Kidney (tissue), 14 donors: ENCODE measurements around the gene RAB2B. TPM values are rescaled to one million over a fixed set of nuclear protein-coding genes. Genes with fewer than 3 reads are reported as not detected.

Source experiments
- DNase-seq, 5 donors: peaks; one replicate each; pipeline ENCODE4 v3.0.0-alpha.2; 2013 to 2020
- FAIRE-seq: peaks from 2 replicates; lab custom pipeline; 2012; peaks lifted over from hg19 to GRCh38; lab: Jason Lieb, UNC
- H3K27ac ChIP-seq, 2 donors: one replicate each; pipeline ENCODE4 v1.7.0; 2013; ENCODE audit warnings: low read depth in 2 of 2, low read length in 2 of 2, inconsistent platforms in 1 of 2
- H3K27me3 ChIP-seq: one replicate; pipeline ENCODE4 v1.7.1; 2013; ENCODE audit warnings: low read length, inconsistent platforms; ENCODE audit not compliant: control insufficient read depth, insufficient read depth
- H3K36me3 ChIP-seq, 3 donors: one replicate each; pipeline versions ENCODE4 v1.7.0 to v1.7.1; 2013; ENCODE audit warnings: low read length in 3 of 3, control low read depth in 1 of 3, inconsistent platforms in 1 of 3; ENCODE audit not compliant: insufficient read depth in 3 of 3, control insufficient read depth in 2 of 3
- H3K4me1 ChIP-seq, 3 donors: one replicate each; pipeline versions ENCODE4 v1.7.0 to v1.7.1; 2013; ENCODE audit warnings: low read length in 3 of 3, inconsistent platforms in 1 of 3, low read depth in 1 of 3; ENCODE audit not compliant: control insufficient read depth in 2 of 3, insufficient read depth in 2 of 3
- H3K4me3 ChIP-seq, 3 donors: one replicate each; pipeline versions ENCODE4 v1.7.0 to v1.8.1; 2013; ENCODE audit warnings: low read length in 3 of 3, control low read depth in 1 of 3, inconsistent platforms in 1 of 3
- H3K9ac ChIP-seq, 3 donors: one replicate each; pipeline versions ENCODE4 v1.7.0 to v1.7.1; 2013; ENCODE audit warnings: low read length in 3 of 3, control low read depth in 1 of 3, inconsistent platforms in 1 of 3
- H3K9me3 ChIP-seq, 3 donors: one replicate each; pipeline versions ENCODE4 v1.7.0 to v1.7.1; 2013; ENCODE audit warnings: low read length in 3 of 3, control low read depth in 1 of 3, inconsistent platforms in 1 of 3; ENCODE audit not compliant: control insufficient read depth in 2 of 3, insufficient read depth in 1 of 3
- intact Hi-C: fragments of 100-400 bp; cut with DNase I; formaldehyde crosslinking; loops from one replicate; pipeline ENCODE4 v1.11.1; 2022
- polyA plus RNA-seq: library from polyadenylated mRNA; stranded (reverse); fragments of 350-450 nt; fragmentation: Illumina TruSeq; extraction: RNeasy Lipid Tissue Mini Kit (QIAGEN cat#74804); gene quantifications from one replicate; pipeline ENCODE4 v1.2.3, GENCODE V29; 2014; ENCODE audit warnings: low read depth, low replicate concordance; ENCODE audit not compliant: insufficient read depth
- total RNA-seq: library from RNA; stranded (reverse); fragmentation: NEBNext Ultra II Directional; extraction: Animal tissue kit (Norgen Biotek cat#: 25700); gene quantifications from one replicate; pipeline ENCODE4 v1.2.1, GENCODE V29; 2021
- TF ChIP-seq, protein P1 (sequence below): IDR thresholded peaks from 3 replicates; pipeline ENCODE4 v1.5.1; 2012; ENCODE audit warnings: mild to moderate bottlenecking, moderate library complexity, borderline replicate concordance; ENCODE audit not compliant: insufficient read depth; ENCODE audit errors: extremely low read depth
- donor health status: control.
- donor health status: control.
- donor health status: control.
- donor health status: control.
- donor health status: control.
- donor health status: DM: yes; HTN: yes; CAD: no.
- donor health status: Normal renal cell carcinoma (clear cell type).

RAB2B gene
- total and polyA plus RNA-seq, 2 donors from 2014 or later, result 12.2 to 22.7 TPM

DNA sequence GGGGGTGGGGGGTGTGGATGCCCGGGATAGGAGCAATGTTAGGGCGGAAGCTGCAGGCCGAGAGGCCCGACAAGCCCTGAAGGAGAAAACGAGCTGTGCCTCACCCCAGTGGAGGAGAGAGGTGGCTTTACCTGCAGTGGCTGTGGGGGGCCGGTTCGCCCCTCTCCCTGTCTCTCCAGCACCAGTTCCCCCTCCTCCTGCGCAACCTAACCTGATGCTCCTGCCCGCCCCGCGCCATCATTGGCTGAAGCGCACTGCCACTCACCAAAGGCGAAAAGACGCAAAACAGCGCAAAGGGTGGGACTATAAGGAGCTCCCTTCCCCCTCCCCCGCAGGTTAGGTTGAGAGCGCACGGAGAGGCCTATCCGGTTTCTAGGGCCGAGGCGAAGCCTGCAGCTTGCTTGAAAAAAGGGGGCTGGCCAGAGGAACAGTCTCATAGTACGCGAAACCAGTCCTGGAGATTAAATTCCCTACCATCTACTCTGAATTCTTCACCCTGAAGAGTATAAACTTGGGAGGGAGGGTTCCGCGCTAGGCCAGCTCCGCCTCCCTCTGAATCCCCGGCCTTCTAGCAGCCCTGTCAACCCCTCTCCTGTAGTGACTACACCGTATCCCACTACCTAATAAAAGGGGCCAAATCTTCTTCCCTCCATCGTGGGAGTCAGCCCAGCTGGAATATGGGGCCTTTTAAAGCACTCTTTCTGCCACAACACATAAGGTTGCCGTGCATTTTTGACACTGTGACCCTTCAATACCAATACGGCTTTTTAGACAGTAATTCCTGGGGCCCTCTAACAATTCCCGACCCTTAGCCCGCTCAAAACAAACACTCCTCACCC, 39.5 kb downstream of the RAB2B start:
- no peaks in the 10 kb centered on the region for H3K36me3 ChIP-seq
- peaks cover 0 to 6% (median 4%) of the 10 kb centered on the region in 3 donors for H3K4me1 ChIP-seq
- H3K9me3 ChIP-seq, result no peaks in the 10 kb centered on the region
- TF ChIP-seq, protein P1, sequence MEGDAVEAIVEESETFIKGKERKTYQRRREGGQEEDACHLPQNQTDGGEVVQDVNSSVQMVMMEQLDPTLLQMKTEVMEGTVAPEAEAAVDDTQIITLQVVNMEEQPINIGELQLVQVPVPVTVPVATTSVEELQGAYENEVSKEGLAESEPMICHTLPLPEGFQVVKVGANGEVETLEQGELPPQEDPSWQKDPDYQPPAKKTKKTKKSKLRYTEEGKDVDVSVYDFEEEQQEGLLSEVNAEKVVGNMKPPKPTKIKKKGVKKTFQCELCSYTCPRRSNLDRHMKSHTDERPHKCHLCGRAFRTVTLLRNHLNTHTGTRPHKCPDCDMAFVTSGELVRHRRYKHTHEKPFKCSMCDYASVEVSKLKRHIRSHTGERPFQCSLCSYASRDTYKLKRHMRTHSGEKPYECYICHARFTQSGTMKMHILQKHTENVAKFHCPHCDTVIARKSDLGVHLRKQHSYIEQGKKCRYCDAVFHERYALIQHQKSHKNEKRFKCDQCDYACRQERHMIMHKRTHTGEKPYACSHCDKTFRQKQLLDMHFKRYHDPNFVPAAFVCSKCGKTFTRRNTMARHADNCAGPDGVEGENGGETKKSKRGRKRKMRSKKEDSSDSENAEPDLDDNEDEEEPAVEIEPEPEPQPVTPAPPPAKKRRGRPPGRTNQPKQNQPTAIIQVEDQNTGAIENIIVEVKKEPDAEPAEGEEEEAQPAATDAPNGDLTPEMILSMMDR, result no peak
- no peaks in the 10 kb centered on the region for H3K27me3 ChIP-seq
- peak overlapping the region; percentile 91 to 95 for H3K27ac ChIP-seq
- DNase-seq (peak; percentile 98 to 100 (median 99)), FAIRE-seq (no peak)
- peak overlapping the region; percentile 86 to 92 (median 90) for H3K4me3 ChIP-seq
- intact Hi-C loops, result no loop called here
- peak overlapping the region; percentile 88 to 97 (median 96) for H3K9ac ChIP-seq

DNA sequence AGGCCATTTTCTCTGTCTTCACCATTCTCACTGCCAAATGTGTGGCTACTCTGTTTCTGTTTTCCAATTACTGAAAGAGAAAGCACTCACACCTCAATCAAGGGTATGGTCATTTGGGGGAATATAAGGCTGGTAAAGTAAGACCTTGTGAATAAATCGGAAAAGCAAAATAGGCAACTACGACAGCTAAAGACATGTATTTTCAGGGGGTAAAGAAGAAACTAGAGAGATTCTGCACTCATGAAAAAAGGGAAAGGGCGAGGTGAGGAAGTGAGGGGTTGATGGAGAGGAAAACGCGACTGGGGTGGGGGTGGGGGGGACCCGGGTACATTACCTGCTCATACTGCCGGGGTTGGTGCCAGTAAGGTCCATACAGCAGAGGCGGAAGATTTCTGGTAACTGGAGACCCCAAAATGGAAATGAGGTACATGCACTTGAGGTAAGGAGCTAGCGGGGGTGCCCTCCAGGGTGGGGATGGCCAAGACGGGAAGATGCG, 40.1 kb downstream of the RAB2B start:
- no peak for FAIRE-seq
- Histone ChIP-seq H3K36me3 (peaks cover 0 to 2% (median 0%) of the 10 kb centered on the region in 3 donors), H3K27ac (peak overlapping the region; percentile 48 to 91), H3K27me3 (no peaks in the 10 kb centered on the region), H3K4me3 (peak overlapping the region; percentile 86 to 92 (median 90)), H3K4me1 (peaks cover 0 to 6% (median 4%) of the 10 kb centered on the region in 3 donors), H3K9me3 (no peaks in the 10 kb centered on the region), H3K9ac (peak overlapping the region; percentile 51 to 97 (median 88))
- DNase-seq, result peak in 2 of 5 donors; percentile 9 to 19
- TF ChIP-seq, protein P1, result no peak
- intact Hi-C loops, result no loop called here

DNA sequence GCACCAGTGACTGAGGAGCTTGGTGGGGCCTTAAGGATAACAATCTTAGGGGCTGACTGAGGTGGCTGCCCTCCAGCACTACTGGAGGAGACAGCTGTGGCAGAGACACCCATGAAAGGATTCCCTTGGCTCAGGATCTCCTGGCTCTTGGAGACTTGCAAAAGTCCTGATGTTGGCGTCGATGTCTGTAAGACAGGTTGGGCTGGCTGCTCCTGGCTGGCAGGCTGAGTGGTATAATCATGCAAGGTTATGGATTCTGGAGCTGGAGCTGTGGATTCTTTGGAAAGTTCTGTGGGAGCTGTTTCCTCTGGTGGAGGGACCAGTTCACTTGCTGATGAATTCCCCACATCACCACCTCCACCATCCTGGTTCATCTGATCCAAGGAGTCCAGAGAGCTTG, 45.6 kb downstream of the RAB2B start:
- TF ChIP-seq, protein P1, result no peak
- Histone ChIP-seq H3K9ac (no peak overlapping the region), H3K4me3 (no peak overlapping the region), H3K9me3 (no peaks in the 10 kb centered on the region), H3K4me1 (no peaks in the 10 kb centered on the region), H3K27me3 (no peaks in the 10 kb centered on the region), H3K36me3 (peaks cover 14 to 49% (median 26%) of the 10 kb centered on the region in 3 donors), H3K27ac (no peak overlapping the region)
- DNase-seq (no peak), FAIRE-seq (no peak)
- intact Hi-C loops, result no loop called here
